ENCODE results near the gene REV3L. TPM values are rescaled to one million over a fixed set of nuclear protein-coding genes. Genes with fewer than 3 reads are reported as not detected.

The REV3L gene
- total and polyA plus RNA-seq, 2 donors (not counting 3 experiments of a cell fraction or from before 2014, with no cell fraction given): 6.0 to 22.7 TPM

- H3K27me3 ChIP-seq (ENCODE audit: control insufficient read depth in 2 of 2, insufficient read depth in 2 of 2, low read length in 2 of 2): no peaks in the 10 kb centered on the region
- intact Hi-C loops (cut with micrococcal nuclease) (no loop called here), dilution Hi-C loops (cut with MboI; ENCODE audit: extremely low pct_ligation_motif_present, low sequenced_read_pairs) (no loop called here)
- ChIA-PET CTCF (interaction anchor here (1.4 kb wide), 2 partner anchors 14 to 32 kb away, joined by 3 to 5 read pairs; no protein-coding TSS in a partner anchor), POLR2A (no interaction called here)
- no peak overlapping the region for H3K4me3 ChIP-seq (replicated peaks in 1 of 3; ENCODE audit: insufficient read depth in 1 of 3, low read depth in 1 of 3, low read length in 3 of 3)
- TF ChIP-seq POLR2AphosphoS5 (IDR thresholded peaks at IDR 0.05; ENCODE audit: insufficient read depth, low read depth, low read length) (no peak), MAX (IDR thresholded peaks at IDR 0.05; ENCODE audit: insufficient read depth, insufficient read length) (no peak), FOS (IDR thresholded peaks at IDR 0.05; ENCODE audit: borderline replicate concordance, insufficient read depth, low read length) (no peak)
- no peak overlapping the region for H3K27ac ChIP-seq (ENCODE audit: insufficient read depth, low read depth, low read length)
- H3K9me3 ChIP-seq (replicated peaks; ENCODE audit: control insufficient read depth, insufficient read depth, low read length): no peaks in the 10 kb centered on the region
- FAIRE-seq: no peak
- DNase-seq (ENCODE audit: low read depth, low spot score): no peak
- no peak overlapping the region for H2AFZ ChIP-seq (ENCODE audit: low read depth, low read length)
- peaks cover 19% of the 10 kb centered on the region for H3K4me1 ChIP-seq (ENCODE audit: control insufficient read depth, extremely low read depth, insufficient read depth, low read length)
- no peaks in the 10 kb centered on the region for H3K9me1 ChIP-seq (replicated peaks; ENCODE audit: control insufficient read depth, extremely low read depth, insufficient read depth, low read length)
- H4K20me1 ChIP-seq (replicated peaks; ENCODE audit: control insufficient read depth, extremely low read depth, insufficient read depth, low read length): no peaks in the 10 kb centered on the region
- H3K9ac ChIP-seq (replicated peaks; ENCODE audit: extremely low read depth, insufficient read depth, low read length): no peak overlapping the region
- no TSS peak for BruUV-seq (replicated peaks)
- H3K79me2 ChIP-seq (ENCODE audit: control insufficient read depth, insufficient read depth, low read length): peaks cover 21% of the 10 kb centered on the region
- no peaks in the 10 kb centered on the region for H3K36me3 ChIP-seq (ENCODE audit: control insufficient read depth in 2 of 2, extremely low read depth in 1 of 2, insufficient read depth in 2 of 2, low read length in 2 of 2)
- no peak overlapping the region for H3K4me2 ChIP-seq (ENCODE audit: insufficient read depth, low read length)
Observed at GRCh38 chr6:111449129-111449528, 33.9 kb downstream of the REV3L start.

GRCh38 chr6:111447051-111447450 lies 36.0 kb downstream of the REV3L start:
- H3K27me3 ChIP-seq (ENCODE audit: control insufficient read depth in 2 of 2, insufficient read depth in 2 of 2, low read length in 2 of 2): no peaks in the 10 kb centered on the region
- TF ChIP-seq MYC (IDR thresholded peaks at IDR 0.05; ENCODE audit: low read depth, low read length) (no peak), FOS (IDR thresholded peaks at IDR 0.05; ENCODE audit: borderline replicate concordance, insufficient read depth, low read length) (no peak), POLR2AphosphoS5 (IDR thresholded peaks at IDR 0.05; ENCODE audit: insufficient read depth, low read depth, low read length) (no peak), CTCF (IDR thresholded peaks at IDR 0.05; ENCODE audit: extremely low read depth in 1 of 2, insufficient read depth in 1 of 2, low read depth in 1 of 2, low read length in 2 of 2) (no peak), MAX (IDR thresholded peaks at IDR 0.05; ENCODE audit: insufficient read depth, insufficient read length) (no peak), JUN (IDR thresholded peaks at IDR 0.05; ENCODE audit: borderline replicate concordance, insufficient read depth, insufficient read length, low read depth) (no peak), POLR2A (IDR thresholded peaks at IDR 0.05; ENCODE audit: low read depth, low read length) (no peak), GATA2 (IDR thresholded peaks at IDR 0.05; ENCODE audit: insufficient read depth, insufficient read length, low read depth, low read length) (no peak), EZH2 (IDR thresholded peaks at IDR 0.05; ENCODE audit: borderline replicate concordance, low read depth, low read length, severe bottlenecking) (no peak)
- ChIA-PET CTCF (no interaction called here), POLR2A (no interaction called here)
- no peak overlapping the region for H3K9ac ChIP-seq (replicated peaks; ENCODE audit: extremely low read depth, insufficient read depth, low read length)
- no peak overlapping the region for H3K4me3 ChIP-seq (replicated peaks in 1 of 3; ENCODE audit: insufficient read depth in 1 of 3, low read depth in 1 of 3, low read length in 3 of 3)
- intact Hi-C loops (cut with micrococcal nuclease) (no loop called here), dilution Hi-C loops (cut with MboI; ENCODE audit: extremely low pct_ligation_motif_present, low sequenced_read_pairs) (no loop called here)
- H3K9me1 ChIP-seq (replicated peaks; ENCODE audit: control insufficient read depth, extremely low read depth, insufficient read depth, low read length): no peaks in the 10 kb centered on the region
- H3K9me3 ChIP-seq (replicated peaks; ENCODE audit: control insufficient read depth, insufficient read depth, low read length): no peaks in the 10 kb centered on the region
- peaks cover 19% of the 10 kb centered on the region for H3K4me1 ChIP-seq (ENCODE audit: control insufficient read depth, extremely low read depth, insufficient read depth, low read length)
- H3K27ac ChIP-seq (ENCODE audit: insufficient read depth, low read depth, low read length): no peak overlapping the region
- H3K4me2 ChIP-seq (ENCODE audit: insufficient read depth, low read length): no peak overlapping the region
- no peak overlapping the region for H2AFZ ChIP-seq (ENCODE audit: low read depth, low read length)
- no peaks in the 10 kb centered on the region for H3K36me3 ChIP-seq (ENCODE audit: control insufficient read depth in 2 of 2, extremely low read depth in 1 of 2, insufficient read depth in 2 of 2, low read length in 2 of 2)
- no TSS peak for BruUV-seq (replicated peaks)
- FAIRE-seq: no peak
- H3K79me2 ChIP-seq (ENCODE audit: control insufficient read depth, insufficient read depth, low read length): peaks cover 20% of the 10 kb centered on the region
- DNase-seq (ENCODE audit: low read depth, low spot score): no peak
- no peaks in the 10 kb centered on the region for H4K20me1 ChIP-seq (replicated peaks; ENCODE audit: control insufficient read depth, extremely low read depth, insufficient read depth, low read length)

Data from endothelial cell of umbilical vein (primary cell).